ENCODE results near the gene CENPO.
A peak's percentile ranks its signal among the peaks of the same experiment; 100 is the strongest.

CENPO gene

GRCh38 chr2:24792874-24793760 is at the start of gene CENPO, which contains the start of gene PTRHD1:
Gene CENPO, plus strand, starts transcription at chr2:24793425. Its CDS starts 495 bp downstream, at chr2:24793920.
Gene PTRHD1, minus strand, starts transcription at chr2:24793391. Its CDS starts 14 bp downstream, at chr2:24793377.
- peak; percentile 88 for DNase-seq (ENCODE audit: low read depth)

- DNase-seq (ENCODE audit: low read depth) = no peak
Observed at GRCh38 chr2:24743924-24744323, 49.3 kb upstream of the CENPO start.

- no peak for DNase-seq (ENCODE audit: low read depth)
Observed at GRCh38 chr2:24744356-24744755, 48.9 kb upstream of the CENPO start.

GRCh38 chr2:24745825-24746224 is 47.4 kb upstream of the CENPO start:
- DNase-seq (ENCODE audit: low read depth) = no peak

- no peak for DNase-seq (ENCODE audit: low read depth)
Observed at GRCh38 chr2:24747299-24747698, 45.9 kb upstream of the CENPO start.

GRCh38 chr2:24749069-24749691 is 44.0 kb upstream of the CENPO start:
- DNase-seq (ENCODE audit: low read depth) = no peak

GRCh38 chr2:24754985-24755705 is 38.1 kb upstream of the CENPO start:
- DNase-seq (ENCODE audit: low read depth) = no peak

GRCh38 chr2:24756789-24757188 is 36.4 kb upstream of the CENPO start:
- no peak for DNase-seq (ENCODE audit: low read depth)

- no peak for DNase-seq (ENCODE audit: low read depth)
Observed at GRCh38 chr2:24761866-24762265, 31.4 kb upstream of the CENPO start.

GRCh38 chr2:24762518-24762917 is 30.7 kb upstream of the CENPO start:
- no peak for DNase-seq (ENCODE audit: low read depth)

- no peak for DNase-seq (ENCODE audit: low read depth)
Observed at GRCh38 chr2:24763843-24764242, 29.4 kb upstream of the CENPO start.

GRCh38 chr2:24766609-24767008 is 26.6 kb upstream of the CENPO start:
- DNase-seq (ENCODE audit: low read depth) = no peak

GRCh38 chr2:24768013-24768412 is 25.2 kb upstream of the CENPO start:
- no peak for DNase-seq (ENCODE audit: low read depth)

- no peak for DNase-seq (ENCODE audit: low read depth)
Observed at GRCh38 chr2:24768601-24769000, 24.6 kb upstream of the CENPO start.

GRCh38 chr2:24771061-24771460 is 22.2 kb upstream of the CENPO start:
- DNase-seq (ENCODE audit: low read depth) = no peak

GRCh38 chr2:24771764-24772586 is 21.2 kb upstream of the CENPO start:
- no peak for DNase-seq (ENCODE audit: low read depth)

GRCh38 chr2:24774373-24774772 is 18.9 kb upstream of the CENPO start:
- DNase-seq (ENCODE audit: low read depth) = no peak

GRCh38 chr2:24779116-24779515 is 14.1 kb upstream of the CENPO start:
- DNase-seq (ENCODE audit: low read depth) = no peak

- no peak for DNase-seq (ENCODE audit: low read depth)
Observed at GRCh38 chr2:24783641-24784040, 9.6 kb upstream of the CENPO start.

GRCh38 chr2:24785671-24786321 is 7.4 kb upstream of the CENPO start:
- no peak for DNase-seq (ENCODE audit: low read depth)

- DNase-seq (ENCODE audit: low read depth) = no peak
Observed at GRCh38 chr2:24787532-24787931, 5.7 kb upstream of the CENPO start.

Measured in activated T-cell treated with anti-CD3 and anti-CD28 coated beads for 48 hours (primary cell).